Epithelial cell of proximal tubule (primary cell): ENCODE data around the gene TMTC3. TPM values are rescaled to one million over a fixed set of nuclear protein-coding genes. Genes with fewer than 3 reads are reported as not detected.
"Not testable (repeated sequence)": the region's sequence is repeated elsewhere in the genome, so short reads cannot be mapped to it uniquely, and the experiment has no call there.

Experiments used
- DNase-seq: peaks from one replicate; pipeline ENCODE4 v3.0.0-alpha.2; 2011; ENCODE audit warnings: low read depth
- H3K4me3 ChIP-seq: 2 replicates; pipeline ENCODE4 v1.5.1; 2011; ENCODE audit warnings: low read depth, mild to moderate bottlenecking, low read length
- CTCF ChIP-seq: conservative IDR thresholded peaks from 2 replicates; pipeline ENCODE4 v1.5.1; 2012; ENCODE audit warnings: low read depth, mild to moderate bottlenecking, low read length
- total RNA-seq: library from RNA; depleted of rRNA; stranded (reverse); fragments of >200 nt; gene quantifications from 2 replicates; pipeline ENCODE4 v1.2.3, GENCODE V29; 2015

TMTC3 gene
- total RNA-seq, 1 donor from 2014 or later = 11.6 TPM

- DNase-seq = no peak
- no peak overlapping the region for H3K4me3 ChIP-seq
- TF ChIP-seq CTCF = no peak
Observed at GRCh38 chr12:88194868-88195267, 52.8 kb downstream of the TMTC3 start.

DNA sequence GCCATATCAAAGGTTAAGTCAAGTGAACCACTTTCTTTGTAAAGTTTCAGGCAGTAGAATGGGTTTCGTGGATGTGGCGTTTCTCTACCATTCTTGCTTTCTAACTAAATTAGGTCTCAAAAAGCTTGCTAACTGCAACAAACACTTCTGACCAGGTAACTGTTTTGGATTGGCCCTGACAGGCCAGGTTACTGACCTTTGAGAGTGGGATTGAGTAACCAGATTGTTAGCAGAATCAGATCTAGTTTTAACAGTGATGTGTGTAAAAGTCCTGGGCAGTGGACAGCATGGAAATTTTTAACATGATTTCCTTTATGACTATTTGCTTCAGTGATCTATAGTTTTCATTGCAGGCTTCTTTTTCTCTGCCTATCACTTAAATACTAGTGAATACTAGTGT lies 57.9 kb downstream of the TMTC3 start:
- H3K4me3 ChIP-seq = no peak overlapping the region
- TF ChIP-seq CTCF = no peak
- DNase-seq = no peak

- no peak overlapping the region for H3K4me3 ChIP-seq
- TF ChIP-seq CTCF = no peak
- DNase-seq = no peak
Observed at GRCh38 chr12:88202500-88202899, 60.4 kb downstream of the TMTC3 start.

DNA sequence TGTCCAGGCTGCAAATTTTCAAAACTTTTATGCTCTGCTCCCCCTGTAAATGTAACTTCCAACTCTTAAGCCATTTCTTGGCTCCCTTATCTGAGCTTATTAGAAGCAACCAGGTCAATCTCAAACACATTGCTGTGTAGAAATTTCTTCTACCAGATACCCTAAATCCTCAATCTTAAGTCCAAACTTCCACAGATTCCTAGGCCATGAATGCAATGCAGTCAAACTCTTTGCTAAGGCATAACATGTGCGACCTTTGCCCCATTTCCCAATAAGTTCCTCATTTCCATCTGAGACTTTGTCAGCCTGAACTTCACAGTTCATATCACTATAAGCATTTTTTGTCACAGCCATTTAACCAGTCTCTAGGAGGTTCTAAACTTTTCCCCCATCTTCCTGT lies 64.5 kb downstream of the TMTC3 start:
- TF ChIP-seq CTCF = no peak
- peak; percentile 9 for DNase-seq
- no peak overlapping the region for H3K4me3 ChIP-seq

DNA sequence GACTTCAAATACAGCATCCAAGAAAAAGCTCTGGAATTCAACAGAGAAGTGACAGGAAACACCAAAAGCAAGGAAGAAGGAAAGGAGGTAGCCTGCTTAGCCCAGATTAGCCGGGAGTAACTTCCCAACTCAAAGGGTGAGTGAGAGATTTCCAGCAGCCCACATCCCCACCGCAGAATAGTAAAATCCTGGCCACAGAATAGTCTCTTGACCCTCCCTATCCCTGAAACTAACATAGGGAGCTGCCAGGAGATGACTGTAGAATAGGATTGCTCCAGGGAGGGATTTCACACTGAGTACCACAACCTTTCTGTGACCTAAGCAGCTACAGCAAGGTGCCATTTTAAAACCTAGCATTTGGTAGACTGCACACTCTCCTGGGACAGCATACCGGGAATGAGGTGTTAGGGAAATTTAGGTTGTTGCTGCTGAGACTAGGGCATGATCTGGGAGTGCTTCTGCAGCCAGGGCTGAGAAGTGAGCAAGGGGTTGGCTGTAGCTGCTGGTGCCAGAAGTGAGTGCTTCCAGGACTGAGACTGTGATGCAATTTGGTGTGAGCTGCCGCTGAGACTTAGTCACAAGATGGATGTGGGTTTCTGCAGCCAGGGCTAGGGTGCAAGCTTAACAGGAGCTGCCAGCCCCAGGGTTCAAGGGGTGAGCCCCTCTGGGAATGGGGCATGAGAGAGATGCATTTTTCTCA lies 66.0 kb downstream of the TMTC3 start:
- no peak for DNase-seq
- H3K4me3 ChIP-seq = no peak overlapping the region
- no peak for TF ChIP-seq CTCF

DNA sequence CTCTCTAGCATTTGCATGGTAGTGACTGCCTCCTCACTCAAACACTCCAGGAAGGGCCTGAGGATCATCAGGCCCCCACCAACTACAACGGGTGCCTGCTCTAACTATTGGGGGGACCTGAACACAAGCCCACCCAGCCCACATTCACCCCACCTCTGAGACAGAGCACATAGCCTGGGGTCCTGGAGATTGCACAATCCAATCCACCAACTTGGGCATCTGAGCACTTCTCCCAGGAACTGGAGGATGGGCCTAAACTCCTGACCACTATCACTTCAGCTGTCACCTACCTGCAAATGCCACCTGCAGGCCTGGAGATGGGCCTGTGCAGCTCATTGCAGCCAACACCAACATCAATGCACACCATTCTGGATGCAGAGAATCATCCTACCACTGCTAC lies 66.6 kb downstream of the TMTC3 start:
- DNase-seq = no peak
- no peak for TF ChIP-seq CTCF

GRCh38 chr12:88210311-88210710 lies 68.2 kb downstream of the TMTC3 start:
- DNase-seq, H3K4me3 ChIP-seq: not testable (repeated sequence)

More for the DNA sequence above, 66.6 kb downstream of the TMTC3 start:
- no peak overlapping the region for H3K4me3 ChIP-seq

DNA sequence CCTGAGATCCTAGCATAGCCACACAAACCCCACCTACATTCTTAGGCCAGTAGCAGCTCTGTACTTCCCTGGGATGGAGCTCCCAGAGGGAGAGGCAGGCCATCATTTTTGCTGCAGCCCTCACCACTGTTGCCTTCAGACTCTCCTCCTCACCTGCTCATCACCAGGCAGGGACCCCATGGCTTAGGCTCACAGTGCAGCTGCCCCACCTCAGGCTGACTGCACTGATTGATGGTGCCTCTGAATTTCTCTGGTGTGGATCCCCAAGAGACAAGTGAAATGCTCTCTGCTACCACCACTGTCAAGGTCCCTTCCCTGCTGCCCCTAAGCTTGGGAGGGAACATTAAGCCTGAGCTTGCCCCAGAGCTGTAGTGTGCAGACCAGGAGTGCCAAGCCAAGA lies 76.2 kb downstream of the TMTC3 start:
- TF ChIP-seq CTCF = no peak
- no peak for DNase-seq
- H3K4me3 ChIP-seq = no peak overlapping the region
